ENCODE data around the gene ZNF407.

GRCh38 chr18:74609535-74609934 lies 11.9 kb downstream of the ZNF407 start:
- no peak for TF ChIP-seq POLR2A (IDR thresholded peaks at IDR 0.05)
- no peak for TF ChIP-seq CTCF (IDR thresholded peaks at IDR 0.05)

Data from testis (tissue), 2 donors.